H1 (cell line): Measurements from ENCODE around the gene CYP1B1. TPM values are rescaled to one million over a fixed set of nuclear protein-coding genes. Genes with fewer than 3 reads are reported as not detected.

Experiments used
- CTCF ChIA-PET: fragments of 300-600 bp; sonication (Branson Sonifier 250); formaldehyde crosslinking; loops from one replicate; lab custom pipeline; 2021; ENCODE audit not compliant: partially characterized antibody; lab: Charles Lee
- POLR2A ChIA-PET: fragments of 300-600 bp; sonication (Branson Sonifier 250); formaldehyde crosslinking; loops from one replicate; lab custom pipeline; 2021; ENCODE audit warnings: inconsistent platforms; ENCODE audit not compliant: partially characterized antibody; lab: Charles Lee
- DNase-seq, 2 experiments: peaks; one replicate each; pipeline versions ENCODE4 v3.0.0 to v3.0.0-alpha.2; 2010 to 2022; ENCODE audit warnings: low spot score in 2 of 2, low read depth in 1 of 2, mixed read lengths in 1 of 2
- FAIRE-seq: peaks from 2 replicates; lab custom pipeline; 2011; peaks lifted over from hg19 to GRCh38; lab: Jason Lieb, UNC
- H2AFZ ChIP-seq: 2 replicates; pipeline ENCODE4 v1.8.1; 2012; ENCODE audit warnings: low read length, inconsistent platforms
- H2AK5ac ChIP-seq: 2 replicates; pipeline ENCODE4 v1.6.1; 2013; ENCODE audit warnings: low read depth, low read length
- H2BK120ac ChIP-seq: replicated peaks from 2 replicates; pipeline ENCODE3; 2013; ENCODE audit warnings: low read depth, low read length, inconsistent platforms
- H2BK12ac ChIP-seq: 2 replicates; pipeline ENCODE4 v1.6.1; 2013; ENCODE audit warnings: low read depth, low read length
- H2BK15ac ChIP-seq: 2 replicates; pipeline ENCODE4 v1.6.1; 2013; ENCODE audit warnings: low read length
- H2BK20ac ChIP-seq: 2 replicates; pipeline ENCODE4 v1.6.1; 2013; ENCODE audit warnings: low read length
- H2BK5ac ChIP-seq: 2 replicates; pipeline ENCODE4 v1.6.1; 2013; ENCODE audit warnings: low read depth, low read length
- H3K14ac ChIP-seq: 2 replicates; pipeline ENCODE4 v1.6.1; 2013; ENCODE audit warnings: inconsistent platforms; ENCODE audit not compliant: insufficient read length
- H3K18ac ChIP-seq: 2 replicates; pipeline ENCODE4 v1.6.1; 2013; ENCODE audit warnings: low read length; ENCODE audit errors: extremely low read depth
- H3K23ac ChIP-seq: 2 replicates; pipeline ENCODE4 v1.6.1; 2013; ENCODE audit warnings: inconsistent platforms; ENCODE audit not compliant: insufficient read length
- H3K23me2 ChIP-seq: 2 replicates; pipeline ENCODE4 v1.6.1; 2013; ENCODE audit warnings: low read depth, low read length
- H3K27ac ChIP-seq: 2 replicates; pipeline ENCODE4 v1.6.1; 2011; ENCODE audit warnings: low read depth, low read length, inconsistent platforms
- H3K27me3 ChIP-seq, 4 experiments: replicated peaks in 1 of 4; 1 replicate in 1 of 4; 2 replicates in 3 of 4; pipeline versions ENCODE4 v1.6.1 to v1.8.1; 2011 to 2013; ENCODE audit warnings: low read length in 3 of 4, mild to moderate bottlenecking in 3 of 4, inconsistent platforms in 2 of 4, mixed read lengths in 2 of 4, moderate library complexity in 1 of 4; ENCODE audit not compliant: control insufficient read depth in 3 of 4, insufficient read depth in 3 of 4; ENCODE audit errors: extremely low read depth in 1 of 4
- H3K36me3 ChIP-seq, 4 experiments: 2 replicates each; pipeline versions ENCODE4 v1.6.1 to v1.8.1; 2011 to 2013; ENCODE audit warnings: mild to moderate bottlenecking in 4 of 4, low read length in 3 of 4, moderate library complexity in 2 of 4, control low read depth in 1 of 4, inconsistent platforms in 1 of 4; ENCODE audit not compliant: insufficient read depth in 4 of 4, control insufficient read depth in 2 of 4
- H3K4ac ChIP-seq: replicated peaks from 2 replicates; pipeline ENCODE3; 2013; ENCODE audit warnings: low read length, low read depth, mixed read lengths, inconsistent platforms; ENCODE audit not compliant: insufficient read length
- H3K4me1 ChIP-seq, 4 experiments: replicated peaks in 1 of 4; 1 replicate in 1 of 4; 2 replicates in 3 of 4; pipeline versions ENCODE4 v1.6.1 to v1.8.1; 2011 to 2013; ENCODE audit warnings: low read length in 3 of 4, inconsistent platforms in 2 of 4, mixed read lengths in 1 of 4; ENCODE audit not compliant: insufficient read depth in 4 of 4, control insufficient read depth in 3 of 4
- H3K4me2 ChIP-seq, 2 experiments: 2 replicates each; pipeline versions ENCODE4 v1.6.1 to v1.8.1; 2011 to 2013; ENCODE audit warnings: low read depth in 2 of 2, low read length in 2 of 2, control low read depth in 1 of 2, inconsistent platforms in 1 of 2, mild to moderate bottlenecking in 1 of 2; ENCODE audit not compliant: insufficient read depth in 1 of 2
- H3K4me3 ChIP-seq, 4 experiments: fragments of 200-600, 300-600 bp in 1 of 4; sonication (generic), shearing (Covaris generic), sonication (Bioruptor Twin) in 1 of 4; 2 replicates each; pipeline versions ENCODE4 v1.5.1 to v1.8.1; 2011 to 2016; ENCODE audit warnings: low read length in 4 of 4, low read depth in 3 of 4, control low read depth in 2 of 4, inconsistent platforms in 2 of 4, mild to moderate bottlenecking in 2 of 4, mixed read lengths in 1 of 4, moderate library complexity in 1 of 4; ENCODE audit not compliant: insufficient read depth in 2 of 4; ENCODE audit errors: extremely low read depth in 1 of 4
- H3K56ac ChIP-seq: replicated peaks from 2 replicates; pipeline ENCODE3; 2013; ENCODE audit warnings: low read depth, mild to moderate bottlenecking, mixed read lengths, low read length, inconsistent platforms; ENCODE audit not compliant: insufficient read length
- H3K79me1 ChIP-seq: 2 replicates; pipeline ENCODE4 v1.6.1; 2013; ENCODE audit warnings: low read depth, low read length, control low read depth
- H3K79me2 ChIP-seq, 2 experiments: 2 replicates each; pipeline versions ENCODE4 v1.6.1 to v1.8.1; 2012 to 2013; ENCODE audit warnings: low read length in 2 of 2, mild to moderate bottlenecking in 2 of 2, inconsistent platforms in 1 of 2; ENCODE audit not compliant: insufficient read depth in 2 of 2, control insufficient read depth in 1 of 2
- H3K9ac ChIP-seq, 4 experiments: replicated peaks in 1 of 4; 1 replicate in 1 of 4; 2 replicates in 3 of 4; pipeline versions ENCODE4 v1.6.1 to v1.8.1; 2011 to 2013; ENCODE audit warnings: low read depth in 3 of 4, low read length in 3 of 4, control low read depth in 2 of 4, mild to moderate bottlenecking in 2 of 4, moderate library complexity in 2 of 4, inconsistent platforms in 1 of 4; ENCODE audit errors: extremely low read depth in 1 of 4
- H3K9me3 ChIP-seq, 2 experiments: 2 replicates each; pipeline versions ENCODE4 v1.6.1 to v1.8.1; 2012 to 2013; ENCODE audit warnings: mild to moderate bottlenecking in 2 of 2, moderate library complexity in 2 of 2, control low read depth in 1 of 2, inconsistent platforms in 1 of 2, low read depth in 1 of 2, low read length in 1 of 2, mixed read lengths in 1 of 2; ENCODE audit not compliant: insufficient read depth in 2 of 2
- H4K20me1 ChIP-seq, 2 experiments: replicated peaks in 1 of 2; 2 replicates each; pipeline versions ENCODE3 to v1.8.1; 2011 to 2013; ENCODE audit warnings: inconsistent platforms in 2 of 2, low read length in 2 of 2, mild to moderate bottlenecking in 1 of 2; ENCODE audit not compliant: insufficient read depth in 2 of 2, control insufficient read depth in 1 of 2
- H4K5ac ChIP-seq: 2 replicates; pipeline ENCODE4 v1.6.1; 2013; ENCODE audit warnings: low read length, low read depth, mixed read lengths, inconsistent platforms; ENCODE audit not compliant: insufficient read length
- H4K8ac ChIP-seq: 2 replicates; pipeline ENCODE4 v1.8.0; 2013; ENCODE audit warnings: mild to moderate bottlenecking, moderate library complexity, low read length, inconsistent platforms; ENCODE audit not compliant: insufficient read depth; ENCODE audit errors: extremely low read depth
- H4K91ac ChIP-seq: replicated peaks from 2 replicates; pipeline ENCODE3; 2013; ENCODE audit warnings: low read length, mixed read lengths, inconsistent platforms; ENCODE audit not compliant: insufficient read length
- BACH1 ChIP-seq: IDR thresholded peaks from 2 replicates; pipeline ENCODE4 v1.6.1; 2012; ENCODE audit warnings: low read length, improper control_type of control experiment
- CTBP2 ChIP-seq: IDR thresholded peaks from 2 replicates; pipeline ENCODE4 v1.7.0; 2011; ENCODE audit warnings: borderline replicate concordance, mild to moderate bottlenecking, moderate library complexity, mixed read lengths, low read length; ENCODE audit not compliant: insufficient read depth, insufficient read length
- GABPA ChIP-seq: IDR thresholded peaks from 2 replicates; pipeline ENCODE4 v1.6.1; 2011; ENCODE audit warnings: mild to moderate bottlenecking, low read length, moderate library complexity, borderline replicate concordance; ENCODE audit not compliant: insufficient read depth
- MAFK ChIP-seq: IDR thresholded peaks from 2 replicates; pipeline ENCODE4 v1.6.1; 2012; ENCODE audit warnings: low read depth, mild to moderate bottlenecking, improper control_type of control experiment, low read length
- NANOG ChIP-seq: IDR thresholded peaks from 2 replicates; pipeline ENCODE4 v1.6.1; 2011; ENCODE audit warnings: low read length, low read depth, mild to moderate bottlenecking, inconsistent platforms; ENCODE audit not compliant: insufficient read depth, poor library complexity, severe bottlenecking
- SIRT6 ChIP-seq: IDR thresholded peaks from one replicate; pipeline ENCODE4 v1.7.1; 2012; ENCODE audit warnings: low read length, inconsistent platforms
- SIX5 ChIP-seq: IDR thresholded peaks from 2 replicates; pipeline ENCODE4 v1.6.1; 2011; ENCODE audit warnings: mild to moderate bottlenecking, low read depth, low read length
- WGBS, 2 experiments: shearing (Covaris generic) in 1 of 2; methylation state at CpG; one replicate each; pipeline versions ENCODE4 v1.1.6 to v1.1.7; 2013 to 2015; ENCODE audit warnings: low lambda C conversion rate in 2 of 2, mixed read lengths in 2 of 2, inconsistent platforms in 1 of 2, low coverage in 1 of 2, missing lambda C conversion rate in 1 of 2; ENCODE audit not compliant: insufficient replicate concordance in 2 of 2, insufficient coverage in 1 of 2, insufficient read length in 1 of 2; ENCODE audit errors: extremely low coverage in 1 of 2, missing lambda C conversion rate in 1 of 2; 5-methylcytosine and 5-hydroxymethylcytosine counted together
- polyA plus RNA-seq, 7 experiments: library from polyadenylated mRNA; depleted of rRNA in 3 of 7; stranded (reverse) in 5 of 7; unstranded in 2 of 7; fragments of >200 nt in 5 of 7; fragments of 200-250 nt in 2 of 7; gene quantifications; 1 replicate in 5 of 7; 2 replicates in 1 of 7; 4 replicates in 1 of 7; pipeline versions ENCODE4 v1.2.1 to v1.2.3, GENCODE V29; 2011 to 2013; ENCODE audit warnings: missing spikeins in 2 of 7, mixed read lengths in 2 of 7
- total RNA-seq: library from RNA; stranded (reverse); fragmentation: NEBNext Ultra II Directional; extraction: Animal tissue kit (Norgen Biotek cat#: 25700); gene quantifications from 2 replicates; pipeline ENCODE4 v1.2.1, GENCODE V29; 2021

CYP1B1 gene
- total and polyA plus RNA-seq, 2 of the 8 experiments (the other 6 are each of a cell fraction or from before 2014, with no cell fraction given) = 1.3 to 5.7 TPM

DNA sequence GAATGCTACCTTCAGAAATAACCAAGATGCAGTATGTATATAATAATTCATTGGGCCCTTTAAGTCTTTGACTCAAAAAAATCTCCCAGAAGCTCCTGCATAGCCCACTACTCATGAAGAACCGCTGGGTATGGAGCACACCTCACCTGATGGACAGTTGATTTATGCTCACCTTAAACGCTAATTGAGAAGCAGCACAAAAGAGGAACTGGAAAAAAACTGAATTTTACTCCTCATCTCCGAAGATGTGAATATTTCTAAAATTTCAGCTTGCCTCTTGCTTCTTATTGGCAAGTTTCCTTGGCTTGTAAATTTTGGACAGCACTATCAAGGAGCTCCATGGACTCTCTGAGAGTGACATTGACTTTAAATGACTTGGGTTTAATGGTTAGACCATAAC is 5.5 kb downstream of the CYP1B1 start:
- DNase-seq = no peak
- H2BK120ac ChIP-seq = no peak overlapping the region
- H3K9me3 ChIP-seq = no peaks in the 10 kb centered on the region; a peak in 1 of 4 replicates
- H3K9ac ChIP-seq = no peak overlapping the region
- no peak overlapping the region for H2BK5ac ChIP-seq
- peaks cover 0 to 4% (median 0%) of the 10 kb centered on the region in 4 experiments; a peak in 1 of 8 replicates for H3K36me3 ChIP-seq
- H3K23me2 ChIP-seq = peaks cover 21% of the 10 kb centered on the region
- no peak overlapping the region for H3K18ac ChIP-seq
- H3K14ac ChIP-seq = no peak overlapping the region
- H3K56ac ChIP-seq = no peak overlapping the region
- no peak overlapping the region for H2AK5ac ChIP-seq
- no peak overlapping the region for H4K5ac ChIP-seq
- H3K4me1 ChIP-seq = peaks cover 0 to 20% (median 10%) of the 10 kb centered on the region in 4 experiments; a peak in 6 of 7 replicates
- no peak overlapping the region for H3K27ac ChIP-seq
- no peaks in the 10 kb centered on the region for H3K79me2 ChIP-seq
- H2BK12ac ChIP-seq = no peak overlapping the region
- no peaks in the 10 kb centered on the region for H3K79me1 ChIP-seq
- H4K8ac ChIP-seq = no peak overlapping the region
- H4K91ac ChIP-seq = no peak overlapping the region
- POLR2A ChIA-PET = interaction anchor here (1.1 kb wide), 1 partner anchor 37 kb away, joined by 3 read pairs; no protein-coding TSS in a partner anchor
- CTCF ChIA-PET = interaction anchor here (0.8 to 1.4 kb wide), 3 partner anchors 21 to 77 kb away, joined by 3 to 4 read pairs (median 4); no protein-coding TSS in a partner anchor
- H3K4me3 ChIP-seq = no peak overlapping the region
- H2BK20ac ChIP-seq = no peak overlapping the region
- TF ChIP-seq SIX5 (no peak), BACH1 (no peak), MAFK (no peak), GABPA (no peak), NANOG (no peak), CTBP2 (no peak), SIRT6 (no peak)
- TF ChIP-seq, all 59 proteins: peak for 0
- FAIRE-seq = no peak
- no peak overlapping the region for H2BK15ac ChIP-seq
- H2AFZ ChIP-seq = no peak overlapping the region
- no peaks in the 10 kb centered on the region for H4K20me1 ChIP-seq
- WGBS, 2 experiments = 93% methylated on average over 3 of the region's 3 CpGs; no CpG with 5 or more reads in 1 of the 2 experiments
- no peak overlapping the region for H3K4me2 ChIP-seq
- H3K27me3 ChIP-seq = peaks cover 24 to 43% (median 36%) of the 10 kb centered on the region in 4 experiments
- H3K23ac ChIP-seq = no peak overlapping the region
- no peak overlapping the region for H3K4ac ChIP-seq
